Forelimb muscle (tissue), 1 donor: ENCODE measurements around the gene IGLL1. TPM values are rescaled to one million over a fixed set of nuclear protein-coding genes. Genes with fewer than 3 reads are reported as not detected.

ENCODE experiments used
- DNase-seq: peaks from one replicate; pipeline ENCODE4 v3.0.0-alpha.2; 2013; ENCODE audit warnings: low read depth
- polyA plus RNA-seq: library from polyadenylated mRNA; unstranded; fragments of 120-200 nt; gene quantifications from one replicate; pipeline ENCODE4 v1.2.1, GENCODE V29; 2013; ENCODE audit not compliant: insufficient read length

IGLL1 gene
- polyA plus RNA-seq, 1 donor: 0.76 TPM

GRCh38 chr22:23529166-23530103 lies 50.7 kb downstream of the IGLL1 start:
- DNase-seq: no peak

- no peak for DNase-seq
Observed at GRCh38 chr22:23527971-23528740, 51.9 kb downstream of the IGLL1 start.

GRCh38 chr22:23526596-23527316 lies 53.3 kb downstream of the IGLL1 start:
- DNase-seq: no peak

GRCh38 chr22:23525510-23525909 lies 54.6 kb downstream of the IGLL1 start:
- no peak for DNase-seq

- no peak for DNase-seq
Observed at GRCh38 chr22:23524226-23524625, 55.9 kb downstream of the IGLL1 start.

GRCh38 chr22:23523713-23524112 lies 56.4 kb downstream of the IGLL1 start:
- no peak for DNase-seq

Other genes with a start within 250 kb of the IGLL1 start
- 0.35 TPM for gene DRICH1, start 52.0 kb upstream of the IGLL1 start, polyA plus RNA-seq
- 1.2 TPM for gene RGL4, start 110.7 kb upstream of the IGLL1 start, polyA plus RNA-seq
- 5.0 TPM for gene ZNF70, start 170.8 kb upstream of the IGLL1 start, polyA plus RNA-seq
- gene VPREB3, start 174.1 kb upstream of the IGLL1 start, polyA plus RNA-seq: 0.66 TPM
- gene C22orf15, start 182.7 kb upstream of the IGLL1 start, polyA plus RNA-seq: 0.33 TPM
- 57.6 TPM for gene CHCHD10, start 187.7 kb upstream of the IGLL1 start, polyA plus RNA-seq
- gene MMP11, start 192.6 kb upstream of the IGLL1 start, polyA plus RNA-seq: 9.1 TPM
- 67.8 TPM for gene SMARCB1, start 206.7 kb upstream of the IGLL1 start, polyA plus RNA-seq